OCI-LY3 (cell line): ENCODE measurements around the gene MACROD1.

Experiments
- H2AFZ ChIP-seq: fragments of 200-600, 300-600 bp; shearing (Covaris generic); 2 replicates; pipeline ENCODE4 v1.6.0; 2014; ENCODE audit warnings: antibody characterized with exemption, low read depth, low read length
- H3K27ac ChIP-seq: fragments of 200-600, 300-600 bp; sonication (generic); 2 replicates; pipeline ENCODE4 v1.5.1; 2014; ENCODE audit warnings: mild to moderate bottlenecking, low read length, moderate library complexity, mixed read lengths
- H3K27me3 ChIP-seq: fragments of 200-600, 300-600 bp; sonication (generic); 2 replicates; pipeline ENCODE4 v1.6.1; 2014; ENCODE audit warnings: low read depth, low read length, mixed read lengths
- H3K36me3 ChIP-seq: fragments of 200-600, 300-600 bp; sonication (generic); replicated peaks from 2 replicates; pipeline ENCODE3; 2014; ENCODE audit warnings: low read depth, low read length, mixed read lengths
- H3K4me1 ChIP-seq: fragments of 300-600, 200-600 bp; sonication (generic); 2 replicates; pipeline ENCODE4 v1.6.1; 2014; ENCODE audit warnings: low read length, mixed read lengths
- H3K4me2 ChIP-seq: fragments of 200-600, 300-600 bp; sonication (generic); 2 replicates; pipeline ENCODE4 v1.6.1; 2014; ENCODE audit warnings: low read length, mixed read lengths
- H3K4me3 ChIP-seq: fragments of 300-600, 200-600 bp; sonication (generic); 2 replicates; pipeline ENCODE4 v1.5.1; 2014; ENCODE audit warnings: antibody characterized with exemption, mild to moderate bottlenecking, low read length, moderate library complexity
- H3K79me2 ChIP-seq: fragments of 300-600, 200-600 bp; shearing (Covaris generic); 2 replicates; pipeline ENCODE4 v1.6.1; 2014; ENCODE audit warnings: mild to moderate bottlenecking, low read length, mixed read lengths
- H3K9ac ChIP-seq: fragments of 300-600, 200-600 bp; shearing (Covaris generic); 2 replicates; pipeline ENCODE4 v1.6.0; 2014; ENCODE audit warnings: mild to moderate bottlenecking, low read length, moderate library complexity
- H3K9me3 ChIP-seq: fragments of 200-600, 300-600 bp; shearing (Covaris generic); 2 replicates; pipeline ENCODE4 v1.6.1; 2014; ENCODE audit warnings: low read length, mixed read lengths; ENCODE audit not compliant: insufficient read depth
- H4K20me1 ChIP-seq: fragments of 200-600, 300-600 bp; sonication (generic); 2 replicates; pipeline ENCODE4 v1.6.1; 2016; ENCODE audit warnings: low read length, mixed read lengths; ENCODE audit not compliant: insufficient read depth
- EZH2phosphoT487 ChIP-seq: fragments of 200-600 bp; shearing (Covaris generic); IDR thresholded peaks from 2 replicates; pipeline ENCODE4 v1.6.1; 2018; ENCODE audit warnings: antibody characterized with exemption, mixed run types, low read depth
- TF ChIP-seq, protein P1 (sequence below): fragments of 200-600, 300-600 bp; sonication (generic); IDR thresholded peaks from 2 replicates; pipeline ENCODE4 v1.5.1; 2014; ENCODE audit warnings: antibody characterized with exemption, low read length, low read depth

The MACROD1 gene

DNA sequence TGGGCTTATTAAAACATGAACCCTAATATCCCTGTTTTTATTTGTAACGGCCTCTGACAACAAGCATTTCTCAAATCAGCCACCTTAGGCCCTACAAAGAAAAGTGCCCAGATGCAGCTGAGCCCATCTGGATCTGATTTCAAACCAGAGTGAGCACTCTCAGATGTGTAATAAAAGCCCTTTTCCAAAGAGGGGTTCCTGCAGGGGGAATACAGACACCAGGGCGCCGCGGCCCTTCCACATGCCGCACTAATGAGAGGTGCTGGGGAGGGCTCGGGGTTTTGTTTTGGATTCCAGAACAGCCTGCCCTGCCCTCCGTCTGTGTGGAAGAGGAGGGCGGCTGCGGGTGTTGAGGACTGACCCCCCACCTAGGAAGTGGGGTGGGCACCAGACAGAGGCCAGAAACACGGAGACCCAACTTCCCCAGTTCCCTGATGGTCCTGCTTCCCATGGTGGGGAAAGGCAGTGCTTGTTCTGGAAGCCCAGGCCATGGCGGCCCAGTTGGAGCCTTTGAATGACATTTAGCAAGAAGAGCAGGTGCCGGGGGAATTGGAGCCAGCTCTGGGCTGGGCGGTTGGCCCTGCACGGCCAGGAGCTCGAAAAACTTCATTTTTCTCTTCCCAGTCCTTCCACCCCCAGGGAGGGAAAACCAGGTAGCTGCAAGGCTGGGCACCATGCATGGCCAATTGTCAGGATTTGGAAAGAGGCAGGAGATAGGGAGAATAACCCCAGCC lies 63.7 kb downstream of the MACROD1 start:
- Histone ChIP-seq H3K9me3 (no peaks in the 10 kb centered on the region), H2AFZ (no peak overlapping the region), H3K27ac (no peak overlapping the region), H3K79me2 (no peaks in the 10 kb centered on the region), H3K36me3 (no peaks in the 10 kb centered on the region), H3K4me3 (no peak overlapping the region), H3K9ac (no peak overlapping the region), H3K4me2 (no peak overlapping the region), H3K27me3 (no peaks in the 10 kb centered on the region; the same call in 1 of the 2 replicates), H3K4me1 (no peaks in the 10 kb centered on the region), H4K20me1 (no peaks in the 10 kb centered on the region)
- TF ChIP-seq, protein P1, sequence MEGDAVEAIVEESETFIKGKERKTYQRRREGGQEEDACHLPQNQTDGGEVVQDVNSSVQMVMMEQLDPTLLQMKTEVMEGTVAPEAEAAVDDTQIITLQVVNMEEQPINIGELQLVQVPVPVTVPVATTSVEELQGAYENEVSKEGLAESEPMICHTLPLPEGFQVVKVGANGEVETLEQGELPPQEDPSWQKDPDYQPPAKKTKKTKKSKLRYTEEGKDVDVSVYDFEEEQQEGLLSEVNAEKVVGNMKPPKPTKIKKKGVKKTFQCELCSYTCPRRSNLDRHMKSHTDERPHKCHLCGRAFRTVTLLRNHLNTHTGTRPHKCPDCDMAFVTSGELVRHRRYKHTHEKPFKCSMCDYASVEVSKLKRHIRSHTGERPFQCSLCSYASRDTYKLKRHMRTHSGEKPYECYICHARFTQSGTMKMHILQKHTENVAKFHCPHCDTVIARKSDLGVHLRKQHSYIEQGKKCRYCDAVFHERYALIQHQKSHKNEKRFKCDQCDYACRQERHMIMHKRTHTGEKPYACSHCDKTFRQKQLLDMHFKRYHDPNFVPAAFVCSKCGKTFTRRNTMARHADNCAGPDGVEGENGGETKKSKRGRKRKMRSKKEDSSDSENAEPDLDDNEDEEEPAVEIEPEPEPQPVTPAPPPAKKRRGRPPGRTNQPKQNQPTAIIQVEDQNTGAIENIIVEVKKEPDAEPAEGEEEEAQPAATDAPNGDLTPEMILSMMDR, result no peak
- no peak for TF ChIP-seq EZH2phosphoT487

DNA sequence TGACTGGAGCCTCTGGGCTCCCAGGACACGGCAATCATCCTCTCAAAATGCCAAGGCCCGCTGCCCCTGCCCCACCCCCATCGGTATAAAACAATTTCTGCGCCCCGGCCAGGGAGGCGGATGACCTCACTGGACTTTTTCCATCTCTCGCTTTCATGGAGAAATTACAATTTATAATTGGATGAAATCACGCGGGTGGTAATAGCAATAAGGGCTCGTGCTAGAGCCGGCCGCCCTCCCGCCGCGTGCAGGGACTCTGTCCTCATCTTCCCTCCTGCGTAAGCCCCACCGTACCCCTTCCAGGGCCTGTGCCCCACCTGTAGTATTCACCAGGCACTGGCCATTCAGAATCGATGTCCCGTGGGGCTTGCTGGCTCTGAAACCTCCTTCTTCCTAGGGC lies 64.5 kb downstream of the MACROD1 start:
- no peaks in the 10 kb centered on the region for H3K4me1 ChIP-seq
- no peak overlapping the region for H2AFZ ChIP-seq
- no peaks in the 10 kb centered on the region for H3K9me3 ChIP-seq
- no peaks in the 10 kb centered on the region for H3K36me3 ChIP-seq
- H3K4me3 ChIP-seq, result no peak overlapping the region
- H3K4me2 ChIP-seq, result no peak overlapping the region
- H3K79me2 ChIP-seq, result no peaks in the 10 kb centered on the region
- no peak overlapping the region for H3K27ac ChIP-seq
- no peak overlapping the region for H3K9ac ChIP-seq
- no peaks in the 10 kb centered on the region; the same call in 1 of the 2 replicates for H3K27me3 ChIP-seq
- no peaks in the 10 kb centered on the region for H4K20me1 ChIP-seq
- TF ChIP-seq, protein P1, result no peak
- TF ChIP-seq EZH2phosphoT487, result no peak

DNA sequence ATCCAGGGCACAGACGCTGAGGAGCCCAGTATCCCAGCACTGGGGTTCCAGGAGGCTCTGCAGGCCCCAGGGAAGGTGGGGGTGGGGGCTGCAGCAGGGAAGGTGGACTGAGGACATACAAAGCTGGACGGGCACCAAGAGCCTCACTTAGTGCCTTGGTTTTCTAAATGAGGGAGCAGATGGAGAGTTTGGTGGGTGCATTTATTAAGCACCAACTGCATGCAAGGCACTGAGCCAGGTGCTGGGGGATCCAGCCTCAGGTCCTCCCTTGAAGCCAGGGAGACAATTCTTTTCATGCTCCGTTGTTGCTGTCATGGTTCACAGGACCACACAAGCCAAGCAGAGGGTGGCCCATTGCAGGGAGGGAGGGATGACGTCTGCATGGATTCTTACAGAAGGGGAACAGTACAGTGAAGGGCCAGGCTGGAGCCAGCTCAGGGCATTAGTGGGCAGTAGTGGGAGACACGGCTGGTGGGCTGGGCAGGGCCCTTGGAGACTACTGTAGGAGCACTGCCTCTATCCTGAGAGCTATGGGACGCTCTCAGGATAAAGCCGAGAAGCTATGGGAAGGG lies 65.0 kb downstream of the MACROD1 start:
- no peaks in the 10 kb centered on the region for H3K4me1 ChIP-seq
- no peaks in the 10 kb centered on the region for H3K9me3 ChIP-seq
- H3K9ac ChIP-seq, result no peak overlapping the region
- no peaks in the 10 kb centered on the region for H3K36me3 ChIP-seq
- no peaks in the 10 kb centered on the region for H4K20me1 ChIP-seq
- H3K27ac ChIP-seq, result no peak overlapping the region
- no peak overlapping the region for H3K4me2 ChIP-seq
- no peak overlapping the region for H3K4me3 ChIP-seq
- no peak overlapping the region for H2AFZ ChIP-seq
- no peaks in the 10 kb centered on the region for H3K79me2 ChIP-seq
- H3K27me3 ChIP-seq, result no peaks in the 10 kb centered on the region; the same call in 1 of the 2 replicates
- TF ChIP-seq EZH2phosphoT487, result no peak
- TF ChIP-seq, protein P1, result no peak

DNA sequence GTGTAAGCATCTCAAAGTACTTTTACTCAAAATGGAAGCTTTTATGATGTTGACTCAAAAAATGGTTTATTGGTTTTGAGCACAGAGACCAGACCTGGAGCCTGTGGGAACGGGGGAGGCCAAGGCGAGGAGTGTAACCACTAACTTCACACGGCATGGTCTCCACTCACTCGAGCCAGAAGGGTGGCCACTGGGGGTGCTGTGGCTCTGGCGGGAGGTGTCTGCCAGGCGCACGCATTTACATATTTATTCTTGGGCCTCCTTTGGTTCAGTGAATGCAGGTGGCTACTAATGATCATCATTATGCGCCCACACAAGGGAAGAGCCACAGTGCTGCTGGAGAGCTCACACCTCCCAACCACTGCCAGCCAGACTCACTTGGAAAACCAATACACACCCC lies 65.6 kb downstream of the MACROD1 start:
- no peak overlapping the region for H3K9ac ChIP-seq
- no peaks in the 10 kb centered on the region for H3K79me2 ChIP-seq
- H4K20me1 ChIP-seq, result no peaks in the 10 kb centered on the region
- no peaks in the 10 kb centered on the region for H3K9me3 ChIP-seq
- no peak overlapping the region for H3K27ac ChIP-seq
- TF ChIP-seq, protein P1, result peak; percentile 50
- TF ChIP-seq EZH2phosphoT487, result no peak
- no peaks in the 10 kb centered on the region for H3K4me1 ChIP-seq
- no peak overlapping the region for H3K4me2 ChIP-seq
- H2AFZ ChIP-seq, result no peak overlapping the region
- H3K27me3 ChIP-seq, result no peaks in the 10 kb centered on the region; the same call in 1 of the 2 replicates
- no peaks in the 10 kb centered on the region for H3K36me3 ChIP-seq
- H3K4me3 ChIP-seq, result no peak overlapping the region
